T-helper 22 cell (primary cell): ENCODE measurements around the gene CCDC9B.

ENCODE experiments used
- DNase-seq: peaks from one replicate; pipeline ENCODE4 v3.0.0-alpha.2; 2020; ENCODE audit warnings: low read depth

Gene CCDC9B

DNA sequence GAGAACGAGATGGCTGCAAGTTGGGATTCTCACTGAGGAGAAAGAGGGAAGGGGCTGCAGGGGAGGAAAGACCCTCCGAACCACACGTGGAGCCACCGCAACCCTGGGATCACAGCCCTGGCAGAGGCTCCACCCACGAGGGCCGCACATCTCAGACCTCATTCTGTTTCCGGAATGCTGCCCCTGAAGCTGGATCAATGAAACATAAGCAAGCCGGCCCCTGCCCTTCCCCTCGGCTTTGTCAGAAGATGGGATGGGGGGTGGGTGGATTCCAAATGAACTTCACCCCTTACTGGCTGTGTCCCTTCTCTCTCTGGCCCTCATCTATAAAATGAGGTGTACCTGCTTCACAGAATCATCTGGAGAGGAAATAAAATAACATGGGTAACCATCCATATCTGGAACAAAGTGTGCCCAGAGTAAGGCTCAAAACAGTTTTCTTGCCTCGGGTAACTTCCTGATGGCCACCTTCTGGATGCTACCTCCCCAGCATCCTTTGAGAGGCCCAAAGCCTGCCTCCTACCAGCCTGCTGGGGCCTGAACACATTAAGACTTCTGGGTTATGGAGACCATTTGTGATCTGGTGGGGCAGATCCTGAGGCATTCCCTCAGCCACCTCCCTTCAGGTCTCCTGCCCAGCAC, 4.6 kb upstream of the CCDC9B start:
- DNase-seq, result no peak

DNA sequence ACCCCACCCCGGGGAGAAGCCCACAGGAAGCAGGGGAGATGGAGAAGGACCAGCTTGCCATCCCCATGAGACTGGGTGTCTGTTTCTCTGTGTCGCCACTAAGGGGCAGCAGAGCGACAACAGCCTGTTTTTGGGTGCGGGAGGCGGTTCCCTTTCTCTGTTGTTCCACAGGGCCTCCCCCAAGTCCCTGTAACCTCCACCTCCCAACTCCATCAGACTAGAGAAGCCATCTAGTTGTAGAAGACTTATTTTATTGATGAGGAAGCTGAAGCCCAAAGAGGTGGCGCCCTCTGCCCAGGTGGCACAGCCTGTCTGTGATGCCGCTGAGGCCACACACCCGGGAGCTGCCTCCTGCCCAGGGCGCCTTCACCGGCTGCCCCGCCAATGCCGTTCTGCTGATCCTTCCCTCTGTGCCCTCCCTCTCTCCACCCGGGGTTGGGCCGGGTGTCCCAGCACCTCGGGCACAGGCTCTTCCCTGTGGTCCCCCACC, 3.9 kb upstream of the CCDC9B start:
- peak; percentile 37 for DNase-seq

DNA sequence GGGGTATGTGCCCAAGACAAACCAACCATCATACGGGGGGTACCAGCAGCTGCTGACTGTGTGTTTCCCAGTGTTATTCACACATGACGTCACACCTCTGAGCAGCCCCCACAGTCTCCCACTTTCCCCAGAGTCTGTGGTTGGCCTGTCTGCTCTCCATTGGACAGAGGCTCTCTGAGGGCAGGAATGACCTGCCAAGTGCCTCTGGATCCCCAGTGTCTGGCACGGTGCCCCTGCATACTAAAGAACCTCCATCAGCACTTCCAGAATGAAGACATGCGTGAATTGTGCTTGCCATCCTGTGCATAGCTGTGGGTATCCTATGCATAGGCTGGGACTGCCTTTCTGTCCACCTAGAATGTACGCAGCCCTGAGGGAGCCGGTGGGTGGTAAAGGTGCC, 3.5 kb upstream of the CCDC9B start:
- DNase-seq, result no peak

DNA sequence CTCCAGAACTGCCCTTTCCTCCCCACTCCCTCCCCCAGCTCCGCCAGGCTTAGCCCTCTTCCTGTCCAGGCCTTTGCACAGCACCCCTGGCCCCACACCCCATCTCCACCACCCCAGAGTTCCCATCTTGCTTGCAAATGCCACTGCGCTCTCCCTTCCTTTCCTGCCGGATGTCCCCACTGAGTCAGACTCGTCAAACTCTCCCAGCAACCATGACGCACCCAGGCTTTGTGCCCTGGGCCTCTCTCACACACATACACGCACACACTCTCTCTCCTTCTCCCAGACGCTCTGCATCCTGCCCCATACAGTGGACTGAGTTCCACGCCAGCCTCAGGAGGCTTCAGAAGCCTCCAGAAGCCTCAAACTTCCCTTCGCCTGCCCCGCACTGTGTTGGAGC, 2.8 kb upstream of the CCDC9B start:
- DNase-seq, result no peak

DNA sequence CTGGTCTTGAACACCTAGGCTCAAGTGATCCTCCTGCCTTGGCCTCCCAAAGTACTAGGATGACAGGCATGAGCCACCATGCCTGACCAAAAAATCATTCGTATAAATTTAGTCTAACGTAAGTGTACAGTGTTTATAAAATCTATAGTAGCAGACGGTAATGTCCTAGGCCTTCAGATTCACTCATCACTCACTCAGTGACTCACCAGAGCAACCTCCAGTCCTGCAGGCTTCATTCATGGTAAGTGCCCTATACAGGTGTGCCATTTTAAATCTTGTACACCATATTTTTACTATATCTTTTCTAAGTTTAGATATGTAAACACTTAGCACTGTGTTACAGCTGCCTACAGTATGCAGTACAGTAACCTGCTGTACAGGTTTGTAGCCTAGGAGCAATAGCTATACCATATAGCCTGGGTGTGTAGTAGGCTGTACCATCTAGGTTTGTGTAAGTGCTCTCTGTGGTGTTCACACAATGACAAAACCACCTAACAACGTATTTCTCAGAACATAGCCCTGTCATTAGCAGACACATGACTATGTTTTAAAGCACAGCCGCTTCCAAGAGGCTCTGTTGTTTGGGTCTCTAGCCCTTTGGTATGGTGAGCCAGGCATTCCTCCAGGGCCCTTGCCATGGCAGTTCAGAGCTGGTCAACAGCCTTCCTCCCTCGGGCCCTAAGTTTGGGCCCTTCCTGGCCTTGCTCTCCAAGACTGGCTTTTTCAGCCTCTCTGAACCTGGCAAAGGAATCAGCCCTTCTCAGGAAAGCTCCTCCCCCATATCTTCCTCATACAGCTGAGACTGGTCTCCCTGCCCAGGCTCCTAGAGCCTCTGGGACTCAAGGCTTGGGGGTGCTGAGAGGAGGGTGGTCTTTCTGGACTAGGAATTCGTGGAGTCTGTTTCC, 1.9 kb upstream of the CCDC9B start:
- no peak for DNase-seq

DNA sequence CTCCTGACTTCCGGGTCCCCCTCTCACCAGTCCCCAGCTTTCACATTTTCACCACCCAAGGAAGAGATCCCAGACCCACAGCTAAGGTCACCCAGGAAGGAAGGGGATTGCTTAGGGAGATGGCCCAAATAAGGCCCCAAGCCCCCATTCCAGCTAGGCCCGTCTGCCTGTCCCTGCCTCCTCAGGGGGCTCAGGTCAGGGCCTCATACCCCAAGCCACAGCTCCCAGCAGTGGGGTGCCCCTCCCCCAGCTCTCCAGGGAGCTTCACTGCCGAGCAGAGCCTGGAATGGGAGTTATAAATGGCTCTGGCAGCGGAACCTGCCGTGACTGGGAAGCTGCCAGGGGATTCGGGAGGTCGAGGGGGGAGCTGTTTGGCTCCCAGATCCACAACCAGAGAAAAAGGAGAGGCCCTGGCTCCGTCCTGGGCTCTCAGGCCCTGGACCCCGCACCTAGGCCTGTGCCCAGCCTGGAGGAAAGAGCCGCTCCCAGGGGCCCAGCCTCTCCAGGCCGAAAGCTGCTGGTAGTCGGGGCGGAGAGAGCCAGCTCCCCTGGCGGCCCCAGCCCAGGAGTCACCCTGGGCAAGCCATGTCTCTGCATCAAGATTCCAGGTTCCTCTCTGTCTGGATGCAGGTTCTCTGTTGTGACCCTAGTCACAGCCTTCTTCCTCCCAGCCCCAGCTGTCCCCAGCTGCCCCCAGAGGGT, 550 bp downstream of the CCDC9B start:
- no peak for DNase-seq

DNA sequence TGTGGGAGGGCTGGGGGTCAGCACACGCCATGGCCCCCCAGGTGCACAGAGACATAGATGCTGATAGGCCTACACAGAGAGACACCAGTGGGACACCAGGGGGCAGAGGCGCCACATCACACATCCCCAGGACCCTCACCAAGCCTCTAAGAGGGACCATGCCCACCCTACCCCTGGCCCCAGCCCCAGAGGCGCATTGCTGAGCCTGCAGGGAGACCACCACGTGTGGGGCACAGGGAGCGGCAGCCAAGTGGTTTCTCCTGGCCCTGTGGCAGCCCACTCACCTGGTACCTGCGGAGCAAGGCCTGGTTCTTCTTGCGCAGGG, 1.2 kb downstream of the CCDC9B start:
- no peak for DNase-seq

DNA sequence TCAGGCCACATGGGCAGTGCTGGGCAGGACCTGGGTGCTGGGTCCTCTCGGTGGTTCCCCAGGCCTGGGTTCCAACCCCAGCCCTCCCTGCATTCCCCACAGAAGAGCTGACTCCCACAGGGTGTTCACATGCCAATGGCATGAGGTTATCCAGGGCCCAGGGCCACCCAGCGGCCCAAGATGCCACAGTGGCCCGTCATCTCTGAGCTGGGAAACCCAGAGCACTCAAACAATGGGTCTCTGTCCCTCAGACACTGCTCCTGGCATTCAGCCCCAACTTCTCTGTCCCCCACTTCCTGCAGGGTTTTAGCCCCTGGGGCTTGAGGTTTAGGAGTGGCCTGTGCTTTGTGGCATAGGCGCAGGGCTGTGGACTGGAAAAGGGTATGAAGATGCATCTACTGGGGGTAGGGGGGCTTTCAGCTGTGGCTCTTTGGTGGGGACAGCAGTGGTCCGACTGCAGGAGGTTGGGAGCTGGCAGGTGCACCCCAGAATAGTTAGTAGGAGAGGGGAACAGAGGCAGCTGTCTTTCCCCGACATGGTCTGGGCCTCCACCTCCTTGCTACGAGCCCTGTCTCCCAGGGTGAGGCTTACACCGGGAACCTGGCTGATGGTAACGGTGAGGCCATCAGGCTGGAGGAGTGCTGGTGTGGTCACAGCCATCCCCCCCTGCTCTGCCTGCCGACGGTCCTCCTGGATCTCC, 1.7 kb downstream of the CCDC9B start:
- no peak for DNase-seq

DNA sequence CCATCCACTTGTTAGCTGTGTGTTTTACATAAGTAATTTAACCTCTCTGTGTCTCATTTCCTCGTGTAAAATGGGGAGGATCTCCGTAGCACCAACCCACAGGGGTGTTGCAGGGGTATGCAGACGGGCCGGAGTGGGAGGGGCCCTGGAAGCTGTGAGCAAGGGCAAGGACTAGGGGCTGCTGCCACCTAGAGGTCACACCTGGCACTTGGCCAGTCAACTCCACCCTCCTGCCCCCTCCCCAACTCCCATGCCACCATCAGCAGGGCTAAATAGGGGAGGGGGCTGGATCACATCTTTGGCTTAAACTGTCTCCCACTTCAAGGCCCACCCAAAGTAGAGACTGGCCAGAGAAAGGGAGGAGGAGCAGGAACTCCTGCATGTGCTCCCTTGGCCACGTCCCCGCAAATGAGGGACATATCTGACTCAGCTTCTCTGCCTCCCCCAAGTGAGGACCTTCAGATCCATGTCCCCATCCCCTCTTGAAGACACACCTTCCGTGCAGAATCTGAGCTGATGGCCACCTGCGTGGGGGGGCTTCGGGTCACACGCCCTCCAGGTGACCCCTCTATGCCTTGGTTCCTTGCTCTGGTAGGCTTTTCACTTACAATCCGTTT, 2.6 kb downstream of the CCDC9B start:
- DNase-seq, result peak; percentile 49

DNA sequence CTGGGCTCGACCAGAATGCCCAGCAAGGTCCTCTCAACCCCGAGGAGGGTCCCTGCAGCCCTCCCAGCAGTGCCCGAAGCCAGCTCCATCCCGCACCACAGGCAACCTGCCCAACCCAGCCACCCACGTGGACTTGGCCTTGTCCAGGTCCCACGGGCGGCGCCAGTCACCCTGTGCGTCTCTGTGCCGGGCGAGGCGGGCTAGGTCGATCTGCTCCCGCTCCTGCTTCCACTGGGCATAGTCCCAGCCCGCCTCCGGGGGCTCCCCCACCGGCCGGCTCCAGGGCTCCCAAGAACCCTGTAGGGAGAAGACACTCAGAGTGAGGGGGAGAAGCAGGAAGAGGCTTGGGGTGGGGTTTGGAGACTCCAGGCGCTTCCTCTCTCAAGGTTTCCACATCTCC, 3.1 kb downstream of the CCDC9B start:
- no peak for DNase-seq

DNA sequence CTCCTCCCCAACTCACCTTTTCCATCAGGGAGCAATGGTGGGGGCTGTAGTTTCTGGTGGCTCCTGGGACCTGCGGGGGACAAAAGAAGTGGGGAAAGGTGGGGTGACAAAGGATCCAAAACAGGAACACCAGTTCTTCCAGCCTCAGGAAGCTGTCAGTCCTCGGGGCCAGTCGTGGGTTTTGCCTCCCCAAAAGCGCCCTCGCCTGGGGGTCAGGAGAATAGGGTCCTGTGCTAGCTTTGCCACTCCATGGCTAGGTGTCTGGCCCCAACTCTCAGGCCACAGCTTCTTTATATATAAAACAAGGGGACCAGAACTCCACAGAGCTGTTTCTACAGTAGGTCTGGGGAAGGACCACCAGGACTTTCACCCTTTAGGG, 4.0 kb downstream of the CCDC9B start:
- no peak for DNase-seq

DNA sequence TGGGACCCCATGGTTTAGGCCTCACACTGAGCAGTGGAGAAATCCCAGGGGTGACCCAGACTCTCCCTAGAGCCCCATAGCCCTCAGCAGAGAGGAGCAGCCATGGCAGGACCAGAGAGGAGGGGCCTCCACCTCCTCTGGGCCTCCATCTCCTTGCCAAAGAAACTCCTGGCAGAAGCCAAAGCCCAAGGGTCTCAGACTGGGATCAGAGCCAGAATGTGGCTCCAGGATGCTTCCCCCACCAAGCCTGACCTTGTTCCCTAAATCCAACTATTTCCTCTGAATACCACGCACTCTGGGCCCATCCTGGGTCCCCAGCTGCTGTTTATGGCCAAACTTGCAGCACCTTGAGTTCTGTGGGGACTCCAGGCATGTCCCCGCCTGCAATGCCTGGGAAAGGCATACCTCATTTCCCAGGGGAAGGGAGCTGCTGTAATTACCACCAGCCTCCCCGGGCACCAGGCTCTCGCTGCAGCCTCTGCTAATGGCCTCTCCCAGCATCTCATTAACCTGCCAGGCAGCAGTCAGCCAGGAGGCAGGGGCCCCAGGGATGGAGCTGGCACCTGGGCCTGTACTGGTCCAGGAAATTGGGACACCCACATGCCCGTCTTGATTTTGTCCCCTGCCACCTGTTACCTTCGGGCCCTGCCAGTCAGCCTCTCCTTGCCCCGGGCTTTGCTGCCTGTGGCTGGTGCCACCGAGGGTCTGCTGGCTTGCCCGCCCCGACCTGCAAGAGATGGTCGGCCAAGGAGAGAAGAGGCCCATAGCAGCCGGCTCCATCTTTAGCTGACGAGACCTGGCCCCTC, 4.6 kb downstream of the CCDC9B start:
- no peak for DNase-seq

DNA sequence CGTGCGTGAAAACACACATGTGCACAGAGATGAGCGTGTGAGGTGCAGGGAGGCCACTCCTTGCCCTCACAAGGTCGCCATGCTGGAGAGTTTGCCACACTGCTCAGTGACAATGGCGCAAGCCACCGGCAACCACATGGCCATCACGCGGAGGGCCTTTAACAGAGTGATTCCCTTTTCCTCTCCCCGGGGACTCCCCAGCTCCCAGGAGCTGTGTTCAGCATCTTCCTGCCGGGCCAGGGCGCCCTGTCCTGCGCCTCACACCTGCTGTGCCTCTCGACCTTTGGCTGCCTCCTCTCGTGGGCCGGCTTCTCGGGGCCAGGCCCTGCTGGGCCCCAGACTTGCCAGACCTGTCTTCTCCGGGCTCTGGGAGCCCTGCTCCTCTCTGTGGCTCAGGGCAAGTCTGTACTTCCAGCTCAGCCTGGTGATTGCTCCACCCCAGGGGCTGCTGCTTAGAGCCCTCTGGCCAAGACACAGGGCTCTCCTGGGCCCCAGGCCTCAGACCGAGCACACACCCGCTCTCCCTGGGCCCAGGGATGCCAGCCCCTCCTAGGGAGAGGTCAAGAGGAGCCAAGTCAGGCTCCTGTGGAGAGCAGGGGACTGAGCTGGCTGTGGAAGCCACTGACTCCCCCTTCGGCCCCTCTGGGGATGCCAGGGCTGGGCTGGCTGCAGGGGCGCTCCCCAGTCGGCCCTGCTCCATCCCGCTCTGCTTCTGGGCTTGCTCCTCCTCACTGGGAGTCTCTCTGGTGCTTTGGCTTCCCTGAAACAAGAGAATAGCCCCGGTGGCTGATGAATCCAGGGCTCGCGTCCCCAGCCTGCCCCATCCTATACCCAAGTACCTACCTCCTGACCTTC, 5.6 kb downstream of the CCDC9B start:
- no peak for DNase-seq

DNA sequence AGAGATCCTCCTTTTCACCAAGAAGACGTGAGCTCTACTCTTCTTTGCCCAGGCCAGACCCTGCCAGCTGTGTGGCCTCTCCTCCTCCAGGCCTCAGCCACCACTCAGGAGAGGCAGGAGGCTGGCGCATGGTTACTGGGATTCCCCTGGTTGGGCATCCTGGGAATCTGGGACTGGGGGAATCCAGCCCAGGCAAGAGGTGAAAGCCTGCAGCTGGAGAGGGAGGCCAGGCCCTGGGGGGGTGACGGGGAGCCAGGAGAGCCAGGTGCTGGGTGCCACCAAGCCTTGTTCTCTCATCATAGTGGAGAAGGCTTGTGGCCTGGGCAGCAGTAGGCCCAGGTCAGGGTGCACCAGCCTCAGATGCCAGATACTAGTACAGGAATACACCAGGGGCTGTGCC, 6.2 kb downstream of the CCDC9B start:
- no peak for DNase-seq

DNA sequence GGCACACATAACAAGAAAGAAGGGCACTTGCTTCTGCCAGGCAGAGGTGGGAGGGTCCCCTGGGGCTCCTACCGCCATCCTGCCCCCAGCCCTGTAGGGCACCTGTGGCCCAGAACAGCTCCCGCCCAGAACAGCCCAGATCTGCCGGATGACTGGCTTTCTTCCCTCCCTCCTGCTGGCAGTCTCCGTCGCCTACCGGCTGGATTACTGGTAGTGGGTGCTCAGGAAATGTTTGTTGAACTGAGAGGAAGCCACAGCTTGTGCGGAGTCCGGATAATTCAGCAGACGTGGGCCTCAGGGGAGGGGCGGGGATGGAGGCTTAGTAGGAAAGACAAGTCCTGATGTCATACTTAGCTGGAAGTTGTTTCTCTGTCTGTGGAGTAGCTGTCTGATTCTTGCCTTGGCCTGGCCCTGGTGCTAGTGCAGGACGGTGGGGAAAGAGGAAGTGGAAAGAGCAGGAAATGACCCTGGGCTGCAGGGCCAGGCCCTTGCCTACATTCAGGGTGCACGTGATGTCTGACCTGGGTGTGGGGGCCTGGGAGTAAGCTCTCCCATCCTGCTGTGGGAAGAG, 6.7 kb downstream of the CCDC9B start:
- DNase-seq, result no peak

DNA sequence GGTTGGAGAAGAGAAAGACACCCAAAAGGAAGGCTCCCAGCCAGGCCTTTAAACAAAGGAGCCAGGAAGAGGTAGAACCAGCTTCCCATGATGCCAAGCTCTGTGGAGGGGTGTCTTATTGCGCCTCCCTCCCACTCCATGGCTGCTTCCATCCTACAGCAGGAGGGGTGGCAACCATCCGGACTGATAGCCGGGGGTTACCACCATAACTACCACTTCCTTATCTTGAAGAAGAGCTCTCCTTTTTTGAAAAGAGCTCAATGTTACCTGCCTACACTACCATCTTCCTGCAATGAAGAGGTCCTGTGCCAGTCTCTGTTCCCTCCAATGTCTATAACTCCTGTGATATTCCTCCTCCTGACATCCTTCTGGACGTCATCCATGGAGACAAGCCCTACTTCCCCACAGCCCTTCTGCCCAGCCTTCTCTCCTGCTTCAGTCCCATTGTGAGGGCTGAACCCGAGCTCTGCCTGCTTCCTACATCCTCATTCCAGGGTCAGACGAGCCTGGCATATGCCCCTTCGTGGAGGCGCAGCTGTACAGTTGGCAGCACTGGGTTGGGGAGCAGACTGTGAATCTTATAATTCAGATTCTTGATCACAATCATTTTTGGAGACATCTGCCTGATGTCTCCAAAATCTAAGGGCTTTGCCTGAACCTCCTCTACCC, 8.5 kb downstream of the CCDC9B start:
- no peak for DNase-seq

DNA sequence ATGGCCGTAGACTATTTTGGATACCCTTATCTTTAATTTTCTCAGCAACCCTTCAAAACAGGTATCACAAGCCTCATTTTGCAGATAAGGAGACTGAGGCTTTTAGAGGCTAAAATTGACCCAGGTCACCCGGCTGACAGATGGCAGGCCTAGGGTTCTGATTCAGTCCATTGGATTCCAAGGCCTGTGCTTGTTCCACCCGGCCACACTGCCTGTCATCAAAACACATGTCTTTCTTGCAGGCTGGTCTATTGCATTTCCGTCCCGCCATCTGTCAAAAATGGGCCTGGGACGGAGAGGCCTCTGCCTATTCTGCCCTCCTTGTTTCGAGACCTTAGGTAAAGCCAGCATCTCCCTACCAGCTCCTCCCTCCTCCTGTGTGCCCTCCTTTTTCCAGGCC, 9.1 kb downstream of the CCDC9B start:
- DNase-seq, result no peak

DNA sequence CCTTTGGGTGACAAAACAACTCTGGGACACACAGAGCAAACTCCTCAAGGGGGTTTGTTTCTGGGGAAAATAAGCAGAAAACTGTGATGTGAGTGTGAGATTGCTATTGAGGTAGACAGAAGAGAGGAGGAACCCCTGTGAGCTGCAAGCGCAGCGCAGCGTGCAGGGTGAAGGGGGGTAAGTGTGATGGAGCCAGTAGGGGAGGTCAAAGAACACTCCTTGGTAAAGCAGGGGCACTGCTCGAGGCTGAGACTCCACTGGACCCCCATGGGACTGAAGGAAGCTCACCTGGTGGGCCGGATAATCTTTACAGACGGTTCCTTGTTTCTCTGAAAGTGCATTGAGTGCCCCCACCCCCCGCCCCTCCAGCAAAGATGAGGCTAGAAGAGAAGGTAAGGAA, 9.7 kb downstream of the CCDC9B start:
- DNase-seq, result no peak

DNA sequence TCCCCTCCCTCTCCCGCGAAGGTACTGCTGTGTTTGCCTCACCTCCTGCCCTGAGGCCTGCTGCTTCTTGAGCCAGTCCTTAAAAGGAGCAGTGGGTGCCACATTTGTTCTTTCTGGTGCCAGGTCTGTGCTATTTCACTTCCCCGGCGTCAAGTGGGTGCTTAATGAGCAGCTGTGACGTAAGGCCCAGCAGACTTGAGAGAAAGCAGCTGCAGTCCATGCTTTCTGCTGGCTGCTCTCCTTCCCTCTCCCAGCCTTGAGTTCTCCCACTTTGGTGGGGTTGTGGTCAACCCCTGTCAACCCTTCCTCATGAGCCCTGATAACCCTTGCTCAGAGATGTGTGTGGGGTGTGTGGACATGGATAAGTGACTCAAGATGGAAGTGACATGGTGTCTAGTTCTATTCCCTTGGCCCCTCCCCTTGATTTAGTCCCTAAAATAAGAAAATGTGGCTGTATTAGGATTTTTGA, 10.3 kb downstream of the CCDC9B start:
- DNase-seq, result no peak
